Neural cell (in vitro differentiated cells): ENCODE data around the gene PRDM4. TPM values are rescaled to one million over a fixed set of nuclear protein-coding genes. Genes with fewer than 3 reads are reported as not detected.

ENCODE experiments used
- H2AFZ ChIP-seq: fragments of 200-600, 300-800 bp; sonication (generic), shearing (Covaris generic); 2 replicates; pipeline ENCODE4 v1.6.0; 2014; ENCODE audit warnings: low read depth, mild to moderate bottlenecking, antibody characterized with exemption, low read length, moderate library complexity
- H3F3A ChIP-seq: fragments of 200-600 bp; shearing (Covaris generic); 2 replicates; pipeline ENCODE4 v1.6.1; 2016; ENCODE audit warnings: mild to moderate bottlenecking, moderate library complexity, mixed read lengths, antibody characterized with exemption, low read length; ENCODE audit not compliant: insufficient read depth, poor library complexity, severe bottlenecking
- H3K27ac ChIP-seq: fragments of 200-600, 300-800 bp; sonication (generic), shearing (Covaris generic); 2 replicates; pipeline ENCODE4 v1.5.1; 2014; ENCODE audit warnings: mild to moderate bottlenecking, low read length, moderate library complexity
- H3K27me3 ChIP-seq: fragments of 300-800, 200-600 bp; sonication (generic), shearing (Covaris generic); 2 replicates; pipeline ENCODE4 v1.6.0; 2014; ENCODE audit warnings: mild to moderate bottlenecking, low read depth, low read length, moderate library complexity; ENCODE audit not compliant: insufficient read depth
- H3K36me3 ChIP-seq: fragments of 300-800, 200-600 bp; sonication (generic), shearing (Covaris generic); 2 replicates; pipeline ENCODE4 v1.5.1; 2014; ENCODE audit warnings: mild to moderate bottlenecking, antibody characterized with exemption, low read length, moderate library complexity; ENCODE audit not compliant: insufficient read depth
- H3K4me2 ChIP-seq: fragments of 300-800, 200-600 bp; sonication (generic), shearing (Covaris generic); 2 replicates; pipeline ENCODE4 v1.6.0; 2014; ENCODE audit warnings: mild to moderate bottlenecking, low read length
- H3K4me3 ChIP-seq: fragments of 300-800, 200-600 bp; sonication (generic), shearing (Covaris generic); 2 replicates; pipeline ENCODE4 v1.5.1; 2014; ENCODE audit warnings: mild to moderate bottlenecking, low read length, moderate library complexity
- H3K79me2 ChIP-seq: fragments of 200-600 bp; shearing (Covaris generic); replicated peaks from 2 replicates; pipeline ENCODE4 v1.6.0; 2014; ENCODE audit warnings: mild to moderate bottlenecking, low read length, moderate library complexity; ENCODE audit not compliant: insufficient read depth
- H3K9ac ChIP-seq: fragments of 300-800, 200-600 bp; sonication (generic), shearing (Covaris generic); 2 replicates; pipeline ENCODE4 v1.6.1; 2016; ENCODE audit warnings: mild to moderate bottlenecking, low read length, mixed read lengths
- H3K9me2 ChIP-seq: fragments of 200-600 bp; shearing (Covaris generic); 2 replicates; pipeline ENCODE4 v1.6.1; 2016; ENCODE audit warnings: mild to moderate bottlenecking, low read length, mixed read lengths; ENCODE audit not compliant: insufficient read depth
- H3K9me3 ChIP-seq: fragments of 200-600, 300-800 bp; sonication (generic), shearing (Covaris generic); 2 replicates; pipeline ENCODE4 v1.6.1; 2016; ENCODE audit warnings: mild to moderate bottlenecking, mixed run types, low read length, moderate library complexity, mixed read lengths
- H4K20me1 ChIP-seq: fragments of 200-600 bp; shearing (Covaris generic); 2 replicates; pipeline ENCODE4 v1.6.1; 2016; ENCODE audit warnings: mild to moderate bottlenecking, mixed run types; ENCODE audit not compliant: insufficient read depth
- CTCF ChIP-seq: fragments of 450-650 bp; IDR thresholded peaks from 2 replicates; pipeline ENCODE4 v1.5.1; 2014; ENCODE audit warnings: antibody characterized with exemption, mild to moderate bottlenecking, moderate library complexity; ENCODE audit not compliant: poor library complexity, severe bottlenecking
- EP300 ChIP-seq: fragments of 450-650 bp; conservative IDR thresholded peaks from 2 replicates; pipeline ENCODE4 v1.6.1; 2014; ENCODE audit warnings: antibody characterized with exemption, mild to moderate bottlenecking, moderate library complexity; ENCODE audit not compliant: poor library complexity, severe bottlenecking
- EZH2 ChIP-seq: fragments of 200-600, 300-800 bp; shearing (Covaris generic), sonication (generic); IDR thresholded peaks from 2 replicates; pipeline ENCODE4 v1.6.1; 2014; ENCODE audit warnings: antibody characterized with exemption, low read length, borderline replicate concordance, mild to moderate bottlenecking; ENCODE audit not compliant: insufficient read depth, poor library complexity, severe bottlenecking
- MXI1 ChIP-seq: fragments of 450-650 bp; conservative IDR thresholded peaks from 2 replicates; pipeline ENCODE4 v1.6.1; 2014; ENCODE audit warnings: antibody characterized with exemption, mild to moderate bottlenecking; ENCODE audit not compliant: poor library complexity, severe bottlenecking
- POLR2AphosphoS5 ChIP-seq: IDR thresholded peaks from 2 replicates; pipeline ENCODE4 v1.6.1; 2012
- RAD21 ChIP-seq: fragments of 450-650 bp; conservative IDR thresholded peaks from 2 replicates; pipeline ENCODE4 v1.6.1; 2014; ENCODE audit warnings: antibody characterized with exemption, mild to moderate bottlenecking, moderate library complexity
- REST ChIP-seq: IDR thresholded peaks from 2 replicates; pipeline ENCODE4 v1.6.1; 2012; ENCODE audit warnings: borderline replicate concordance
- SMC3 ChIP-seq: fragments of 450-650 bp; conservative IDR thresholded peaks from 2 replicates; pipeline ENCODE4 v1.6.1; 2014; ENCODE audit warnings: antibody characterized with exemption, mild to moderate bottlenecking, moderate library complexity; ENCODE audit not compliant: poor library complexity
- TAF1 ChIP-seq: IDR thresholded peaks from 2 replicates; pipeline ENCODE4 v1.6.1; 2012; ENCODE audit warnings: low read depth
- polyA plus RNA-seq: library from polyadenylated mRNA; depleted of rRNA; stranded (reverse); fragments of >200 nt; gene quantifications from 2 replicates; pipeline ENCODE4 v1.2.3, GENCODE V29; 2014

Gene PRDM4
- polyA plus RNA-seq, 1 donor from 2014 or later, result 46.0 TPM

- H3K36me3 ChIP-seq, result no peaks in the 10 kb centered on the region
- no peak overlapping the region for H3K4me2 ChIP-seq
- peaks cover 11% of the 10 kb centered on the region for H3K27me3 ChIP-seq
- H2AFZ ChIP-seq, result no peak overlapping the region
- no peaks in the 10 kb centered on the region for H3K79me2 ChIP-seq
- H4K20me1 ChIP-seq, result no peaks in the 10 kb centered on the region
- H3F3A ChIP-seq, result no peaks in the 10 kb centered on the region
- TF ChIP-seq POLR2AphosphoS5, result no peak
- TF ChIP-seq EP300, result no peak
- TF ChIP-seq RAD21, result no peak
- no peak for TF ChIP-seq SMC3
- TF ChIP-seq MXI1, result no peak
- TF ChIP-seq EZH2, result no peak
- TF ChIP-seq REST, result no peak
- no peak for TF ChIP-seq CTCF
- no peak for TF ChIP-seq TAF1
- H3K9ac ChIP-seq, result no peak overlapping the region
- no peaks in the 10 kb centered on the region for H3K9me2 ChIP-seq
- H3K9me3 ChIP-seq, result no peaks in the 10 kb centered on the region
- H3K27ac ChIP-seq, result no peak overlapping the region
- H3K4me3 ChIP-seq, result no peak overlapping the region
These were observed 21.1 kb upstream of the PRDM4 start for GRCh38 chr12:107782067-107782466.

- H4K20me1 ChIP-seq, result no peaks in the 10 kb centered on the region
- no peak overlapping the region for H3K4me2 ChIP-seq
- no peak overlapping the region for H3K4me3 ChIP-seq
- no peak for TF ChIP-seq MXI1
- TF ChIP-seq RAD21, result no peak
- no peak for TF ChIP-seq REST
- TF ChIP-seq EP300, result no peak
- no peak for TF ChIP-seq SMC3
- TF ChIP-seq EZH2, result no peak
- TF ChIP-seq TAF1, result no peak
- no peak for TF ChIP-seq CTCF
- TF ChIP-seq POLR2AphosphoS5, result no peak
- no peaks in the 10 kb centered on the region for H3K9me2 ChIP-seq
- no peaks in the 10 kb centered on the region for H3F3A ChIP-seq
- no peaks in the 10 kb centered on the region for H3K36me3 ChIP-seq
- H3K79me2 ChIP-seq, result no peaks in the 10 kb centered on the region
- no peak overlapping the region for H3K27ac ChIP-seq
- no peak overlapping the region for H2AFZ ChIP-seq
- peaks cover 28% of the 10 kb centered on the region for H3K27me3 ChIP-seq
- no peaks in the 10 kb centered on the region for H3K9me3 ChIP-seq
- H3K9ac ChIP-seq, result no peak overlapping the region
These were observed 19.4 kb upstream of the PRDM4 start for GRCh38 chr12:107780298-107780697.
